Glutamatergic neuron (in vitro differentiated cells): Measurements from ENCODE around the gene C1QB. TPM values are rescaled to one million over a fixed set of nuclear protein-coding genes. Genes with fewer than 3 reads are reported as not detected.

Experiments used
- DNase-seq: peaks from one replicate; pipeline ENCODE4 v3.0.0; 2022
- H3K27ac Mint-ChIP-seq: one replicate; pipeline ENCODE4 v1.8.0; 2020; ENCODE audit warnings: mild to moderate bottlenecking, mixed read lengths, inconsistent platforms; ENCODE audit not compliant: unreplicated experiment
- H3K27me3 Mint-ChIP-seq: one replicate; pipeline ENCODE4 v1.8.0; 2020; ENCODE audit warnings: mild to moderate bottlenecking, moderate library complexity, mixed read lengths, inconsistent platforms; ENCODE audit not compliant: unreplicated experiment
- H3K36me3 Mint-ChIP-seq: one replicate; pipeline ENCODE4 v1.8.0; 2020; ENCODE audit warnings: mild to moderate bottlenecking, mixed read lengths, inconsistent platforms; ENCODE audit not compliant: unreplicated experiment
- H3K4me1 Mint-ChIP-seq: one replicate; pipeline ENCODE4 v1.8.0; 2020; ENCODE audit warnings: mild to moderate bottlenecking, low read depth, mixed read lengths, inconsistent platforms; ENCODE audit not compliant: unreplicated experiment
- H3K4me3 Mint-ChIP-seq: one replicate; pipeline ENCODE4 v1.8.0; 2020; ENCODE audit warnings: mild to moderate bottlenecking, mixed read lengths, inconsistent platforms; ENCODE audit not compliant: unreplicated experiment
- H3K9me3 Mint-ChIP-seq: one replicate; pipeline ENCODE4 v1.8.0; 2020; ENCODE audit warnings: mild to moderate bottlenecking, moderate library complexity, mixed read lengths, inconsistent platforms; ENCODE audit not compliant: unreplicated experiment
- CTCF ChIP-seq: fragments of 200-600 bp; sonication (generic); IDR thresholded peaks from one replicate; pipeline ENCODE4 v1.5.0; 2021; ENCODE audit not compliant: partially characterized antibody, unreplicated experiment
- total RNA-seq: library from RNA; stranded (reverse); fragmentation: NEBNext Ultra II Directional; extraction: Animal tissue kit (Norgen Biotek cat#: 25700); gene quantifications from one replicate; pipeline ENCODE4 v1.2.1, GENCODE V29; 2021; ENCODE audit not compliant: unreplicated experiment

Gene C1QB
- total RNA-seq, 1 donor from 2014 or later: not detected

DNA sequence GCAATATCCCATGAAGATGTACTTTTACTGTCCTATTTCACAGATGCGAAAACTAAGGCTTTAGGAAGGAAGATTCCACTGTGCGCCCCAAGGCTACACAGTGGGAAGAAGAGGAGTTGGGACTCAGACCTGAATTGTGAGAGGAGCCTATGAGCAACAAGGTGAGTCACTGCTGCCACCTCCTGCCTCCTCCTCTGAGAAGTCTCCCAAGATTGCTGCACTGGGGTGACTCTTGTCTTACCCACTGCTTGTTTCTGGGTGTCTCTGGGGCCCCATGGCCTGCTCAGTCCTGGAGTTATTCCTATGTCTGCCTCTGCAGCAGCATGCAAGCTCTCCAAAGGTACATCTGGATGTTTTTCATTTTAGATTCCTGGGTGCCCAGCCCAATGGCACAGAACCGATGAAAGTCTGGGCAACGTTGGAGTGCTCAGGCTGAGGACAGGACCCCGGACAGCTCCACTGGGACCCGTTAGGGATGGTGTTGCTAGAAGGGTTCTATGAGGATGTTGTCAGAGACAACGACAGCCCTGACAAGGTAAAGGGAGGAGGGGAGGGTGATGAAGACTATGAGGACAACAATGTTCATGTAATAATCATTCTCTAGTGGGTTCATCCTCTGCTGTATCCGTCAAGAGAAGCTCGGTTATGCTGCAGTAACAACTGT lies 27.6 kb upstream of the C1QB start:
- DNase-seq: no peak
- Mint-ChIP-seq H3K27ac (no peak overlapping the region), H3K27me3 (peaks cover 4% of the 10 kb centered on the region), H3K4me1 (peaks cover 15% of the 10 kb centered on the region), H3K9me3 (peaks cover 7% of the 10 kb centered on the region), H3K4me3 (no peak overlapping the region), H3K36me3 (no peaks in the 10 kb centered on the region)
- no peak for TF ChIP-seq CTCF

GRCh38 chr1:22626237-22627157 lies 26.5 kb upstream of the C1QB start:
- H3K9me3 Mint-ChIP-seq: peaks cover 7% of the 10 kb centered on the region
- TF ChIP-seq CTCF: no peak
- H3K27ac Mint-ChIP-seq: peak overlapping the region; percentile 12
- H3K36me3 Mint-ChIP-seq: no peaks in the 10 kb centered on the region
- DNase-seq: peak; percentile 35
- H3K27me3 Mint-ChIP-seq: peaks cover 4% of the 10 kb centered on the region
- H3K4me3 Mint-ChIP-seq: no peak overlapping the region
- H3K4me1 Mint-ChIP-seq: peaks cover 15% of the 10 kb centered on the region

DNA sequence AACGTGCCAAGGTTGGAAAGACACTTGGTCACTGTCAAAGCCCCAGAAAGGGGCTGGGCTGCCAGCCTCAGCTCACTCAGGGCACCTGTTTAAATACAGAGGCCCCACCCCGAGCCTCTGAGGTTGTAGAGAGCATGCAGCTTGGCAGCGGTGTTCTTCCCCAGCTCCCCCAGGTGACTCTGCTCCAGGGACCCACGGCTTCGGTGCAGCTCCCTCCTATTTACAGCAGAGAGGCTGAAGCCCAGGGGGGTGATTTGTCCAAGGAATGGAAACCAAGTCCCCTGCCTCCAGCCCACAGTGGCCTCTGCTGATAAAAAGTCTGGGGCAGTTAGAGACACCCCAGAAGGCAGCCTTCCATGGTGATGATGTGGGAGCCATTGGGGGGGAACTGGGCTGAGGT lies 25.7 kb upstream of the C1QB start:
- DNase-seq: no peak
- H3K4me3 Mint-ChIP-seq: no peak overlapping the region
- no peak overlapping the region for H3K27ac Mint-ChIP-seq
- peaks cover 4% of the 10 kb centered on the region for H3K27me3 Mint-ChIP-seq
- no peaks in the 10 kb centered on the region for H3K36me3 Mint-ChIP-seq
- peaks cover 7% of the 10 kb centered on the region for H3K9me3 Mint-ChIP-seq
- no peak for TF ChIP-seq CTCF
- peaks cover 15% of the 10 kb centered on the region for H3K4me1 Mint-ChIP-seq

GRCh38 chr1:22628698-22629444 lies 24.2 kb upstream of the C1QB start:
- Mint-ChIP-seq H3K4me3 (no peak overlapping the region), H3K9me3 (peaks cover 6% of the 10 kb centered on the region), H3K36me3 (no peaks in the 10 kb centered on the region), H3K27me3 (peaks cover 4% of the 10 kb centered on the region), H3K4me1 (peaks cover 15% of the 10 kb centered on the region), H3K27ac (no peak overlapping the region)
- no peak for TF ChIP-seq CTCF
- no peak for DNase-seq
